Keratinocyte (primary cell): ENCODE results near the gene PEPD. TPM values are rescaled to one million over a fixed set of nuclear protein-coding genes. Genes with fewer than 3 reads are reported as not detected.

ENCODE experiments used
- DNase-seq: peaks from one replicate; pipeline ENCODE4 v3.0.0-alpha.2; 2011; ENCODE audit warnings: low read depth, missing footprints, low spot score
- FAIRE-seq: peaks from 2 replicates; lab custom pipeline; 2011; peaks lifted over from hg19 to GRCh38; lab: Jason Lieb, UNC
- H2AFZ ChIP-seq: 2 replicates; pipeline ENCODE4 v1.6.0; 2012; ENCODE audit warnings: low read length, control low read depth, inconsistent platforms; ENCODE audit not compliant: control insufficient read depth
- H3K27ac ChIP-seq: 2 replicates; pipeline ENCODE4 v1.5.1; 2011; ENCODE audit warnings: low read length; ENCODE audit not compliant: control insufficient read depth, insufficient read depth
- H3K27me3 ChIP-seq: 3 replicates; pipeline ENCODE4 v1.6.0; 2011; ENCODE audit warnings: low read length; ENCODE audit not compliant: control insufficient read depth, insufficient read depth; ENCODE audit errors: extremely low read depth
- H3K36me3 ChIP-seq, 2 experiments: 2 replicates in 1 of 2; 3 replicates in 1 of 2; pipeline ENCODE4 v1.5.1; 2011; ENCODE audit warnings: low read length in 2 of 2, mild to moderate bottlenecking in 1 of 2; ENCODE audit not compliant: control insufficient read depth in 2 of 2, insufficient read depth in 2 of 2; ENCODE audit errors: extremely low read depth in 1 of 2
- H3K4me1 ChIP-seq: 3 replicates; pipeline ENCODE4 v1.5.1; 2011; ENCODE audit warnings: low read length; ENCODE audit not compliant: control insufficient read depth, insufficient read depth; ENCODE audit errors: extremely low read depth
- H3K4me2 ChIP-seq: 3 replicates; pipeline ENCODE4 v1.6.0; 2011; ENCODE audit warnings: low read depth, low read length; ENCODE audit not compliant: control insufficient read depth, insufficient read depth; ENCODE audit errors: extremely low read depth
- H3K4me3 ChIP-seq, 3 experiments: fragments of 200-600 bp in 1 of 3; sonication (generic) in 1 of 3; 2 replicates in 2 of 3; 3 replicates in 1 of 3; pipeline ENCODE4 v1.5.1; 2011 to 2016; ENCODE audit warnings: low read length in 3 of 3, mild to moderate bottlenecking in 3 of 3, control low read depth in 2 of 3, inconsistent platforms in 1 of 3, low read depth in 1 of 3, mixed read lengths in 1 of 3, mixed run types in 1 of 3, moderate library complexity in 1 of 3; ENCODE audit not compliant: control insufficient read depth in 2 of 3, insufficient read depth in 2 of 3; ENCODE audit errors: extremely low read depth in 1 of 3
- H3K79me2 ChIP-seq: 2 replicates; pipeline ENCODE4 v1.6.0; 2012; ENCODE audit warnings: low read length; ENCODE audit not compliant: control insufficient read depth, insufficient read depth
- H3K9ac ChIP-seq: 3 replicates; pipeline ENCODE4 v1.6.0; 2011; ENCODE audit warnings: low read length; ENCODE audit not compliant: control insufficient read depth, insufficient read depth; ENCODE audit errors: extremely low read depth
- H3K9me1 ChIP-seq: 3 replicates; pipeline ENCODE4 v1.6.0; 2011; ENCODE audit warnings: low read length; ENCODE audit not compliant: control insufficient read depth, insufficient read depth; ENCODE audit errors: extremely low read depth
- H3K9me3 ChIP-seq: 2 replicates; pipeline ENCODE4 v1.5.1; 2012; ENCODE audit warnings: low read depth, low read length; ENCODE audit not compliant: control insufficient read depth
- H4K20me1 ChIP-seq: 3 replicates; pipeline ENCODE4 v1.6.0; 2011; ENCODE audit warnings: low read length; ENCODE audit not compliant: control insufficient read depth, insufficient read depth; ENCODE audit errors: extremely low read depth
- EZH2 ChIP-seq: IDR thresholded peaks from one replicate; pipeline ENCODE4 v1.6.1; 2012; ENCODE audit warnings: inconsistent platforms, mild to moderate bottlenecking, low read length, moderate library complexity
- dilution Hi-C: fragments of 300-500 bp; cut with MboI; formaldehyde crosslinking; loops from one replicate; pipeline ENCODE4 v1.7.0; 2020; ENCODE audit warnings: low sequenced_read_pairs; ENCODE audit not compliant: extremely low pct_ligation_motif_present
- polyA plus RNA-seq, 5 experiments: library from polyadenylated mRNA; depleted of rRNA in 3 of 5; stranded (reverse) in 3 of 5; stranded (forward) in 1 of 5; unstranded in 1 of 5; fragments of >200 nt; gene quantifications; 1 replicate in 1 of 5; 2 replicates in 3 of 5; 3 replicates in 1 of 5; pipeline versions ENCODE4 v1.2.1 to v1.2.3, GENCODE V29; 2011 to 2012; ENCODE audit warnings: missing spikeins in 2 of 5, low read depth in 1 of 5, low replicate concordance in 1 of 5
- TF ChIP-seq, protein P1 (sequence below), 3 experiments: IDR thresholded peaks in 1 of 3; conservative IDR thresholded peaks in 1 of 3; optimal IDR thresholded peaks in 1 of 3; 2 replicates in 2 of 3; 3 replicates in 1 of 3; pipeline versions ENCODE3 to v1.5.1; 2011; ENCODE audit warnings: low read length in 3 of 3, mild to moderate bottlenecking in 3 of 3, moderate library complexity in 2 of 3, control low read depth in 1 of 3, inconsistent platforms in 1 of 3; ENCODE audit not compliant: insufficient read depth in 2 of 3; ENCODE audit errors: extremely low read depth in 1 of 3

The PEPD gene
- polyA plus RNA-seq, 1 donor (not counting 4 experiments of a cell fraction or from before 2014, with no cell fraction given): 36.9 TPM

GRCh38 chr19:33568706-33569105 is 47.1 kb upstream of the PEPD start:
- Histone ChIP-seq H3K36me3 (no peaks in the 10 kb centered on the region), H3K79me2 (no peaks in the 10 kb centered on the region), H3K9ac (no peak overlapping the region), H3K27me3 (no peaks in the 10 kb centered on the region), H2AFZ (no peak overlapping the region), H3K27ac (no peak overlapping the region), H3K9me3 (no peaks in the 10 kb centered on the region), H3K9me1 (no peaks in the 10 kb centered on the region), H3K4me3 (no peak overlapping the region), H3K4me2 (no peak overlapping the region), H4K20me1 (no peaks in the 10 kb centered on the region), H3K4me1 (no peaks in the 10 kb centered on the region)
- DNase-seq (no peak), FAIRE-seq (no peak)
- dilution Hi-C loops: no loop called here
- TF ChIP-seq, protein P1, sequence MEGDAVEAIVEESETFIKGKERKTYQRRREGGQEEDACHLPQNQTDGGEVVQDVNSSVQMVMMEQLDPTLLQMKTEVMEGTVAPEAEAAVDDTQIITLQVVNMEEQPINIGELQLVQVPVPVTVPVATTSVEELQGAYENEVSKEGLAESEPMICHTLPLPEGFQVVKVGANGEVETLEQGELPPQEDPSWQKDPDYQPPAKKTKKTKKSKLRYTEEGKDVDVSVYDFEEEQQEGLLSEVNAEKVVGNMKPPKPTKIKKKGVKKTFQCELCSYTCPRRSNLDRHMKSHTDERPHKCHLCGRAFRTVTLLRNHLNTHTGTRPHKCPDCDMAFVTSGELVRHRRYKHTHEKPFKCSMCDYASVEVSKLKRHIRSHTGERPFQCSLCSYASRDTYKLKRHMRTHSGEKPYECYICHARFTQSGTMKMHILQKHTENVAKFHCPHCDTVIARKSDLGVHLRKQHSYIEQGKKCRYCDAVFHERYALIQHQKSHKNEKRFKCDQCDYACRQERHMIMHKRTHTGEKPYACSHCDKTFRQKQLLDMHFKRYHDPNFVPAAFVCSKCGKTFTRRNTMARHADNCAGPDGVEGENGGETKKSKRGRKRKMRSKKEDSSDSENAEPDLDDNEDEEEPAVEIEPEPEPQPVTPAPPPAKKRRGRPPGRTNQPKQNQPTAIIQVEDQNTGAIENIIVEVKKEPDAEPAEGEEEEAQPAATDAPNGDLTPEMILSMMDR (optimal IDR thresholded peaks at IDR 0.05 in 1 of 3, IDR thresholded peaks at IDR 0.05 in 1 of 3, conservative IDR thresholded peaks at IDR 0.05 in 1 of 3; ENCODE audit: extremely low read depth in 1 of 3, insufficient read depth in 2 of 3, low read length in 3 of 3): no peak
- TF ChIP-seq EZH2: no peak

- Histone ChIP-seq H3K9ac (no peak overlapping the region), H3K4me1 (no peaks in the 10 kb centered on the region), H3K9me1 (no peaks in the 10 kb centered on the region), H3K4me2 (no peak overlapping the region), H3K9me3 (no peaks in the 10 kb centered on the region), H3K27me3 (no peaks in the 10 kb centered on the region), H3K4me3 (no peak overlapping the region), H3K36me3 (no peaks in the 10 kb centered on the region), H4K20me1 (no peaks in the 10 kb centered on the region), H2AFZ (no peak overlapping the region), H3K27ac (no peak overlapping the region), H3K79me2 (no peaks in the 10 kb centered on the region)
- dilution Hi-C loops: no loop called here
- no peak for FAIRE-seq
- no peak for DNase-seq
- no peak for TF ChIP-seq EZH2
- TF ChIP-seq, protein P1 (optimal IDR thresholded peaks at IDR 0.05 in 1 of 3, IDR thresholded peaks at IDR 0.05 in 1 of 3, conservative IDR thresholded peaks at IDR 0.05 in 1 of 3; ENCODE audit: extremely low read depth in 1 of 3, insufficient read depth in 2 of 3, low read length in 3 of 3): no peak
These were observed 43.3 kb upstream of the PEPD start for GRCh38 chr19:33564836-33565338.
